ENCODE results near the gene GNAI3. TPM values are rescaled to one million over a fixed set of nuclear protein-coding genes. Genes with fewer than 3 reads are reported as not detected.

GNAI3 gene
- total and polyA plus RNA-seq, 10 of the 15 experiments (the other 5 are each of a cell fraction or from before 2014, with no cell fraction given) = 5.9 to 13.8 (median 8.0) TPM

GRCh38 chr1:109619576-109620400 lies 71.4 kb downstream of the GNAI3 start, which contains the start of the genes AMPD2 and GNAT2 (continued):
- TF ChIP-seq BCL3 (IDR thresholded peaks at IDR 0.05; ENCODE audit: borderline replicate concordance, insufficient read depth, low read depth, low read length, poor library complexity, severe bottlenecking) = no peak
- peak; percentile 63 for TF ChIP-seq NR2F1 (conservative IDR thresholded peaks at IDR 0.05)
- peak; percentile 97 for TF ChIP-seq MAX (IDR thresholded peaks at IDR 0.05; ENCODE audit: low read depth, low read length)
- TF ChIP-seq TCF7 (IDR thresholded peaks at IDR 0.05; ENCODE audit: borderline replicate concordance) = no peak
- 0 out of 2 replicates have a peak, but pooled peaks have one; percentile 39 for TF ChIP-seq HDGF (IDR thresholded peaks at IDR 0.05)
- peak; percentile 78 for TF ChIP-seq USF1 (IDR thresholded peaks at IDR 0.05; ENCODE audit: borderline replicate concordance, extremely low read length, insufficient read depth, low read depth, low read length)
- no peak for TF ChIP-seq YBX1 (IDR thresholded peaks at IDR 0.05)
- TF ChIP-seq EP300 (IDR thresholded peaks at IDR 0.05; ENCODE audit: borderline replicate concordance in 1 of 2, control insufficient read depth in 1 of 2, low read depth in 2 of 2, low read length in 2 of 2) = no peak
- TF ChIP-seq ZNF687 (IDR thresholded peaks at IDR 0.05) = peak; percentile 69
- TF ChIP-seq CREM (IDR thresholded peaks at IDR 0.05; ENCODE audit: low read depth) = no peak
- TF ChIP-seq BACH1 (IDR thresholded peaks at IDR 0.05; ENCODE audit: borderline replicate concordance) = no peak
- no peak for TF ChIP-seq MTA2 (IDR thresholded peaks at IDR 0.05; ENCODE audit: low read depth)
- no peak for TF ChIP-seq HDAC6 (IDR thresholded peaks at IDR 0.05; ENCODE audit: unreplicated experiment)
- no peak for TF ChIP-seq ZNF24 (IDR thresholded peaks at IDR 0.05)
- TF ChIP-seq SKIL (IDR thresholded peaks at IDR 0.05; ENCODE audit: low read depth, poor library complexity, severe bottlenecking) = no peak
- TF ChIP-seq CREB1 (IDR thresholded peaks at IDR 0.05; ENCODE audit: low read depth) = no peak
- TF ChIP-seq PBX3 (IDR thresholded peaks at IDR 0.05; ENCODE audit: insufficient replicate concordance, low read depth, low read length) = no peak
- no peak for TF ChIP-seq SMC3 (IDR thresholded peaks at IDR 0.05; ENCODE audit: borderline replicate concordance, low read length)
- TF ChIP-seq NFIC (IDR thresholded peaks at IDR 0.05; ENCODE audit: low read depth, low read length) = no peak
- peak; percentile 86 for TF ChIP-seq NBN (IDR thresholded peaks at IDR 0.05)
